Fibroblast of lung (primary cell): ENCODE data around the gene GPNMB. TPM values are rescaled to one million over a fixed set of nuclear protein-coding genes. Genes with fewer than 3 reads are reported as not detected.

ENCODE experiments used
- DNase-seq, 2 donors: peaks; one replicate each; pipeline versions ENCODE4 v3.0.0 to v3.0.0-alpha.2; 2010; ENCODE audit warnings: low read depth in 2 of 2
- H2AFZ ChIP-seq: 2 replicates; pipeline ENCODE4 v1.5.1; 2012; ENCODE audit warnings: low read length, control low read depth, inconsistent platforms
- H3K27ac ChIP-seq: 2 replicates; pipeline ENCODE4 v1.5.1; 2011; ENCODE audit warnings: low read length, control low read depth; ENCODE audit not compliant: insufficient read depth
- H3K27me3 ChIP-seq: 2 replicates; pipeline ENCODE4 v1.5.1; 2011; ENCODE audit warnings: mild to moderate bottlenecking, low read length; ENCODE audit not compliant: control insufficient read depth, insufficient read depth
- H3K36me3 ChIP-seq: 2 replicates; pipeline ENCODE4 v1.5.1; 2011; ENCODE audit warnings: low read length; ENCODE audit not compliant: control insufficient read depth, insufficient read depth
- H3K4me1 ChIP-seq: 2 replicates; pipeline ENCODE4 v1.5.1; 2011; ENCODE audit warnings: low read length; ENCODE audit not compliant: control insufficient read depth, insufficient read depth; ENCODE audit errors: extremely low read depth
- H3K4me2 ChIP-seq: 2 replicates; pipeline ENCODE4 v1.5.1; 2011; ENCODE audit warnings: low read length, control low read depth; ENCODE audit not compliant: insufficient read depth; ENCODE audit errors: extremely low read depth
- H3K4me3 ChIP-seq, 4 experiments: fragments of 200-600 bp in 1 of 4; sonication (generic) in 1 of 4; replicated peaks in 1 of 4; 2 replicates each; pipeline ENCODE4 v1.5.1; 2011 to 2016; ENCODE audit warnings: low read length in 4 of 4, low read depth in 3 of 4, mild to moderate bottlenecking in 3 of 4, control low read depth in 2 of 4, inconsistent platforms in 1 of 4, mixed read lengths in 1 of 4; ENCODE audit not compliant: insufficient read depth in 1 of 4; ENCODE audit errors: control extremely low read depth in 1 of 4
- H3K79me2 ChIP-seq: 2 replicates; pipeline ENCODE4 v1.5.1; 2012; ENCODE audit warnings: mild to moderate bottlenecking, low read length, inconsistent platforms; ENCODE audit not compliant: control insufficient read depth, insufficient read depth
- H3K9ac ChIP-seq: 2 replicates; pipeline ENCODE4 v1.5.1; 2011; ENCODE audit warnings: mild to moderate bottlenecking, low read length, control low read depth; ENCODE audit not compliant: insufficient read depth
- H3K9me3 ChIP-seq: 2 replicates; pipeline ENCODE4 v1.5.1; 2012; ENCODE audit warnings: low read depth, low read length; ENCODE audit not compliant: control insufficient read depth, insufficient read depth
- H4K20me1 ChIP-seq: 2 replicates; pipeline ENCODE4 v1.5.1; 2011; ENCODE audit warnings: low read length; ENCODE audit not compliant: control insufficient read depth, insufficient read depth; ENCODE audit errors: extremely low read depth
- CTCF ChIP-seq, 2 donors: IDR thresholded peaks in 1 of 2; conservative IDR thresholded peaks in 1 of 2; 1 replicate in 1 of 2; 2 replicates in 1 of 2; pipeline ENCODE4 v1.5.1; 2011 to 2012; ENCODE audit warnings: low read length in 2 of 2, control low read depth in 1 of 2, inconsistent platforms in 1 of 2, low read depth in 1 of 2, mild to moderate bottlenecking in 1 of 2
- EZH2 ChIP-seq: IDR thresholded peaks from 2 replicates; pipeline ENCODE4 v1.5.1; 2012; ENCODE audit warnings: low read length, control low read depth, mild to moderate bottlenecking; ENCODE audit errors: missing control alignments
- polyA plus RNA-seq, 2 donors: library from polyadenylated mRNA; depleted of rRNA in 1 of 2; stranded (reverse) in 1 of 2; unstranded in 1 of 2; fragments of >200 nt; gene quantifications; 2 replicates each; pipeline ENCODE4 v1.2.1, GENCODE V29; 2011 to 2012; ENCODE audit warnings: missing spikeins in 1 of 2
- total RNA-seq: library from RNA; depleted of rRNA; stranded (reverse); fragments of >200 nt; gene quantifications from 2 replicates; pipeline ENCODE4 v1.2.1, GENCODE V29; 2014

GPNMB gene
- total and polyA plus RNA-seq, 2 donors (not counting 1 experiment from before 2014, with no cell fraction given) = 114 to 177 TPM

GRCh38 chr7:23210506-23210905, 36.1 kb upstream of the GPNMB start:
- no peak for DNase-seq
- TF ChIP-seq EZH2 = no peak
- no peak for TF ChIP-seq CTCF (conservative IDR thresholded peaks at IDR 0.05 in 1 of 2, IDR thresholded peaks at IDR 0.05 in 1 of 2; ENCODE audit: low read depth in 1 of 2, low read length in 2 of 2)
- Histone ChIP-seq H3K9me3 (no peaks in the 10 kb centered on the region), H3K27ac (no peak overlapping the region), H4K20me1 (no peaks in the 10 kb centered on the region), H3K36me3 (no peaks in the 10 kb centered on the region), H3K79me2 (no peaks in the 10 kb centered on the region), H3K4me2 (no peak overlapping the region), H3K9ac (no peak overlapping the region), H3K27me3 (no peaks in the 10 kb centered on the region), H3K4me3 (no peak overlapping the region), H2AFZ (no peak overlapping the region), H3K4me1 (no peaks in the 10 kb centered on the region)

GRCh38 chr7:23211589-23211988, 35.0 kb upstream of the GPNMB start:
- H3K79me2 ChIP-seq = no peaks in the 10 kb centered on the region
- no peak overlapping the region for H3K4me3 ChIP-seq
- H3K9me3 ChIP-seq = no peaks in the 10 kb centered on the region
- no peak overlapping the region for H3K9ac ChIP-seq
- H3K4me2 ChIP-seq = no peak overlapping the region
- no peaks in the 10 kb centered on the region for H3K27me3 ChIP-seq
- H3K4me1 ChIP-seq = no peaks in the 10 kb centered on the region
- no peak overlapping the region for H3K27ac ChIP-seq
- no peak for TF ChIP-seq EZH2
- TF ChIP-seq CTCF (conservative IDR thresholded peaks at IDR 0.05 in 1 of 2, IDR thresholded peaks at IDR 0.05 in 1 of 2; ENCODE audit: low read depth in 1 of 2, low read length in 2 of 2) = no peak
- no peaks in the 10 kb centered on the region for H4K20me1 ChIP-seq
- no peak overlapping the region for H2AFZ ChIP-seq
- DNase-seq = no peak
- H3K36me3 ChIP-seq = no peaks in the 10 kb centered on the region

GRCh38 chr7:23212395-23212794, 34.2 kb upstream of the GPNMB start:
- no peak overlapping the region for H3K4me2 ChIP-seq
- no peaks in the 10 kb centered on the region for H4K20me1 ChIP-seq
- DNase-seq = no peak
- no peaks in the 10 kb centered on the region for H3K4me1 ChIP-seq
- H3K27me3 ChIP-seq = no peaks in the 10 kb centered on the region
- no peak overlapping the region for H3K27ac ChIP-seq
- no peak overlapping the region for H3K4me3 ChIP-seq
- no peak overlapping the region for H2AFZ ChIP-seq
- H3K79me2 ChIP-seq = no peaks in the 10 kb centered on the region
- no peak overlapping the region for H3K9ac ChIP-seq
- no peaks in the 10 kb centered on the region for H3K9me3 ChIP-seq
- H3K36me3 ChIP-seq = no peaks in the 10 kb centered on the region
- no peak for TF ChIP-seq CTCF (conservative IDR thresholded peaks at IDR 0.05 in 1 of 2, IDR thresholded peaks at IDR 0.05 in 1 of 2; ENCODE audit: low read depth in 1 of 2, low read length in 2 of 2)
- no peak for TF ChIP-seq EZH2
